H9 (cell line): ENCODE data around the gene DVL3. TPM values are rescaled to one million over a fixed set of nuclear protein-coding genes. Genes with fewer than 3 reads are reported as not detected.

ENCODE experiments used
- DNase-seq: peaks from one replicate; pipeline ENCODE4 v3.0.0-alpha.2; 2017
- H2AFZ ChIP-seq: one replicate; pipeline ENCODE4 v1.6.1; 2013; ENCODE audit warnings: mild to moderate bottlenecking, low read length, control low read depth, moderate library complexity
- H2AK5ac ChIP-seq: 2 replicates; pipeline ENCODE4 v1.6.1; 2013; ENCODE audit warnings: low read length, control low read depth, mixed read lengths; ENCODE audit not compliant: insufficient read length
- H2BK120ac ChIP-seq: one replicate; pipeline ENCODE4 v1.6.1; 2013; ENCODE audit warnings: low read depth, mild to moderate bottlenecking, low read length, control low read depth, inconsistent platforms; ENCODE audit not compliant: poor library complexity, severe bottlenecking
- H2BK12ac ChIP-seq: 2 replicates; pipeline ENCODE4 v1.6.1; 2013; ENCODE audit warnings: low read length, control low read depth, mixed read lengths, low read depth; ENCODE audit not compliant: insufficient read length
- H2BK15ac ChIP-seq: 2 replicates; pipeline ENCODE4 v1.6.1; 2013; ENCODE audit warnings: low read depth, low read length, control low read depth
- H2BK20ac ChIP-seq: one replicate; pipeline ENCODE4 v1.6.1; 2013; ENCODE audit warnings: low read depth, mild to moderate bottlenecking, low read length, control low read depth, inconsistent platforms; ENCODE audit not compliant: poor library complexity, severe bottlenecking
- H2BK5ac ChIP-seq: 2 replicates; pipeline ENCODE4 v1.6.1; 2013; ENCODE audit warnings: low read length, control low read depth, mixed read lengths; ENCODE audit not compliant: insufficient read length
- H3K14ac ChIP-seq: 2 replicates; pipeline ENCODE4 v1.6.1; 2013; ENCODE audit warnings: low read length, control low read depth; ENCODE audit not compliant: insufficient read depth
- H3K18ac ChIP-seq: 2 replicates; pipeline ENCODE4 v1.6.1; 2013; ENCODE audit warnings: low read depth, mild to moderate bottlenecking, mixed read lengths, low read length, control low read depth; ENCODE audit not compliant: insufficient read length
- H3K23ac ChIP-seq: 2 replicates; pipeline ENCODE4 v1.6.1; 2013; ENCODE audit warnings: low read length, control low read depth, mixed read lengths, low read depth; ENCODE audit not compliant: insufficient read length
- H3K23me2 ChIP-seq: 2 replicates; pipeline ENCODE4 v1.6.1; 2013; ENCODE audit warnings: low read depth, mild to moderate bottlenecking, mixed read lengths, low read length, control low read depth; ENCODE audit not compliant: insufficient read length, poor library complexity, severe bottlenecking
- H3K27ac ChIP-seq: 2 replicates; pipeline ENCODE4 v1.5.1; 2013; ENCODE audit warnings: low read length, control low read depth, mixed read lengths, low read depth; ENCODE audit not compliant: insufficient read length
- H3K27me3 ChIP-seq: 2 replicates; pipeline ENCODE4 v1.6.1; 2013; ENCODE audit warnings: low read length, control low read depth, inconsistent platforms; ENCODE audit not compliant: insufficient read depth
- H3K4ac ChIP-seq: 2 replicates; pipeline ENCODE4 v1.6.1; 2013; ENCODE audit warnings: low read depth, mild to moderate bottlenecking, control low read depth, inconsistent platforms, low read length, moderate library complexity
- H3K4me1 ChIP-seq: 2 replicates; pipeline ENCODE4 v1.6.1; 2013; ENCODE audit warnings: low read length, control low read depth, inconsistent platforms; ENCODE audit not compliant: insufficient read depth
- H3K4me2 ChIP-seq: 2 replicates; pipeline ENCODE4 v1.6.1; 2013; ENCODE audit warnings: low read length, control low read depth, mixed read lengths; ENCODE audit not compliant: insufficient read length, insufficient read depth
- H3K56ac ChIP-seq: 2 replicates; pipeline ENCODE4 v1.6.1; 2013; ENCODE audit warnings: low read depth, mild to moderate bottlenecking, mixed read lengths, low read length, control low read depth; ENCODE audit not compliant: insufficient read length
- H3K79me1 ChIP-seq: 2 replicates; pipeline ENCODE4 v1.6.1; 2013; ENCODE audit warnings: low read depth, mild to moderate bottlenecking, moderate library complexity, low read length, control low read depth, inconsistent platforms; ENCODE audit not compliant: insufficient read depth, poor library complexity, severe bottlenecking
- H3K79me2 ChIP-seq: 2 replicates; pipeline ENCODE4 v1.6.1; 2013; ENCODE audit warnings: low read length, control low read depth, inconsistent platforms; ENCODE audit not compliant: insufficient read depth
- H3K9ac ChIP-seq: 2 replicates; pipeline ENCODE4 v1.6.1; 2013; ENCODE audit warnings: low read length, control low read depth, mixed read lengths; ENCODE audit not compliant: insufficient read length; ENCODE audit errors: extremely low read depth
- H3K9me3 ChIP-seq: one replicate; pipeline ENCODE4 v1.6.1; 2013; ENCODE audit warnings: low read depth, low read length, inconsistent platforms; ENCODE audit not compliant: control insufficient read depth
- H3T11ph ChIP-seq: one replicate; pipeline ENCODE4 v1.6.1; 2013; ENCODE audit warnings: mild to moderate bottlenecking, low read length, control low read depth, inconsistent platforms
- H4K20me1 ChIP-seq: one replicate; pipeline ENCODE4 v1.6.1; 2013; ENCODE audit not compliant: control insufficient read depth, insufficient read length, insufficient read depth
- H4K5ac ChIP-seq: 2 replicates; pipeline ENCODE4 v1.6.1; 2013; ENCODE audit warnings: low read depth, mild to moderate bottlenecking, mixed read lengths, low read length, control low read depth; ENCODE audit not compliant: insufficient read length
- H4K8ac ChIP-seq: replicated peaks from 2 replicates; pipeline ENCODE4 v1.6.1; 2013; ENCODE audit warnings: low read length, control low read depth, mixed read lengths, low read depth; ENCODE audit not compliant: insufficient read length
- H4K91ac ChIP-seq: 2 replicates; pipeline ENCODE4 v1.6.1; 2013; ENCODE audit warnings: low read depth, mild to moderate bottlenecking, moderate library complexity, mixed read lengths, low read length, control low read depth; ENCODE audit not compliant: insufficient read length
- H3K27ac Mint-ChIP-seq, 3 experiments: 2 replicates in 2 of 3; 3 replicates in 1 of 3; pipeline ENCODE4 v1.8.0; 2020 to 2021; ENCODE audit warnings: mixed read lengths in 3 of 3, mild to moderate bottlenecking in 1 of 3, moderate library complexity in 1 of 3
- H3K27me3 Mint-ChIP-seq: 2 replicates; pipeline ENCODE4 v1.8.0; 2021; ENCODE audit warnings: low read depth, mild to moderate bottlenecking, moderate library complexity, mixed read lengths
- H3K36me3 Mint-ChIP-seq, 3 experiments: 2 replicates in 2 of 3; 3 replicates in 1 of 3; pipeline ENCODE4 v1.8.0; 2020 to 2021; ENCODE audit warnings: low read depth in 3 of 3, mixed read lengths in 3 of 3; ENCODE audit not compliant: insufficient read depth in 1 of 3
- H3K4me1 Mint-ChIP-seq, 2 experiments: 2 replicates each; pipeline ENCODE4 v1.8.0; 2020; ENCODE audit warnings: mixed read lengths in 2 of 2
- H3K4me3 Mint-ChIP-seq, 2 experiments: 2 replicates in 1 of 2; 3 replicates in 1 of 2; pipeline ENCODE4 v1.8.0; 2020 to 2021; ENCODE audit warnings: mild to moderate bottlenecking in 2 of 2, mixed read lengths in 2 of 2, moderate library complexity in 1 of 2
- H3K9me3 Mint-ChIP-seq, 2 experiments: 2 replicates in 1 of 2; 3 replicates in 1 of 2; pipeline ENCODE4 v1.8.0; 2020; ENCODE audit warnings: mild to moderate bottlenecking in 2 of 2, mixed read lengths in 2 of 2, moderate library complexity in 1 of 2
- CTCF ChIP-seq: fragments of 200-600 bp; sonication (generic); conservative IDR thresholded peaks from 3 replicates; pipeline ENCODE4 v1.8.0; 2021; ENCODE audit warnings: antibody characterized with exemption, mild to moderate bottlenecking
- WGBS: extraction: QIAGEN DNeasy Blood & Tissue Kit; methylation state at CpG from one replicate; pipeline ENCODE4 v1.1.7; 2013; ENCODE audit warnings: missing lambda C conversion rate, low lambda C conversion rate, mixed read lengths; ENCODE audit not compliant: insufficient read length; ENCODE audit errors: extremely low coverage; 5-methylcytosine and 5-hydroxymethylcytosine counted together
- total RNA-seq: library from RNA; stranded (reverse); gene quantifications from 2 replicates; pipeline ENCODE4 v1.2.1, GENCODE V29; 2021

DVL3 gene
- total RNA-seq, 1 experiment from 2014 or later = 64.7 TPM

- H3K9me3 ChIP-seq = no peaks in the 10 kb centered on the region
- no peaks in the 10 kb centered on the region; the same call in 1 of the 2 replicates for H3K4me1 ChIP-seq
- H2BK20ac ChIP-seq = no peak overlapping the region
- no peak overlapping the region for H3K14ac ChIP-seq
- H4K8ac ChIP-seq = no peak overlapping the region
- H3K79me2 ChIP-seq = peaks cover 5% of the 10 kb centered on the region; the same call in 1 of the 2 replicates
- no peak overlapping the region for H3K4me2 ChIP-seq
- Mint-ChIP-seq H3K9me3 (no peaks in the 10 kb centered on the region; a peak in 1 of 5 replicates), H3K4me3 (no peak overlapping the region), H3K36me3 (peaks cover 58 to 85% (median 73%) of the 10 kb centered on the region in 3 experiments), H3K27me3 (no peaks in the 10 kb centered on the region), H3K27ac (no peak overlapping the region; a peak in 1 of 7 replicates), H3K4me1 (peaks cover 29 to 37% of the 10 kb centered on the region in 2 experiments)
- no peak overlapping the region for H3K18ac ChIP-seq
- no CpG with 5 or more reads among the region's 6 CpGs for WGBS
- no peak overlapping the region for H3T11ph ChIP-seq
- no peak overlapping the region for H3K9ac ChIP-seq
- H3K23me2 ChIP-seq = peaks cover 17% of the 10 kb centered on the region
- DNase-seq = no peak
- no peak overlapping the region for H2AK5ac ChIP-seq
- H2AFZ ChIP-seq = no peak overlapping the region
- no peak overlapping the region for H2BK120ac ChIP-seq
- peaks cover 7% of the 10 kb centered on the region for H3K79me1 ChIP-seq
- H3K4ac ChIP-seq = no peak overlapping the region
- no peak overlapping the region for H4K91ac ChIP-seq
- H3K27me3 ChIP-seq = no peaks in the 10 kb centered on the region
- H2BK12ac ChIP-seq = no peak overlapping the region
- H3K56ac ChIP-seq = no peak overlapping the region
- no peak overlapping the region for H4K5ac ChIP-seq
- H4K20me1 ChIP-seq = peaks cover 3% of the 10 kb centered on the region
- no peak overlapping the region for H3K23ac ChIP-seq
- no peak for TF ChIP-seq CTCF
- no peak overlapping the region for H2BK15ac ChIP-seq
- H3K27ac ChIP-seq = no peak overlapping the region
- no peak overlapping the region for H2BK5ac ChIP-seq
Observed at GRCh38 chr3:184180165-184180564, 25.0 kb downstream of the DVL3 start.
